Fibroblast of gingiva (primary cell): Measurements from ENCODE around the gene KCNJ12.
"Not testable (repeated sequence)": the region's sequence is repeated elsewhere in the genome, so short reads cannot be mapped to it uniquely, and the experiment has no call there.

Experiments
- DNase-seq: peaks from one replicate; pipeline ENCODE4 v3.0.0-alpha.2; 2011; ENCODE audit warnings: low read depth

KCNJ12 gene

GRCh38 chr17:21452377-21453143 is 76.4 kb downstream of the KCNJ12 start:
- DNase-seq: peak; percentile 70

DNA sequence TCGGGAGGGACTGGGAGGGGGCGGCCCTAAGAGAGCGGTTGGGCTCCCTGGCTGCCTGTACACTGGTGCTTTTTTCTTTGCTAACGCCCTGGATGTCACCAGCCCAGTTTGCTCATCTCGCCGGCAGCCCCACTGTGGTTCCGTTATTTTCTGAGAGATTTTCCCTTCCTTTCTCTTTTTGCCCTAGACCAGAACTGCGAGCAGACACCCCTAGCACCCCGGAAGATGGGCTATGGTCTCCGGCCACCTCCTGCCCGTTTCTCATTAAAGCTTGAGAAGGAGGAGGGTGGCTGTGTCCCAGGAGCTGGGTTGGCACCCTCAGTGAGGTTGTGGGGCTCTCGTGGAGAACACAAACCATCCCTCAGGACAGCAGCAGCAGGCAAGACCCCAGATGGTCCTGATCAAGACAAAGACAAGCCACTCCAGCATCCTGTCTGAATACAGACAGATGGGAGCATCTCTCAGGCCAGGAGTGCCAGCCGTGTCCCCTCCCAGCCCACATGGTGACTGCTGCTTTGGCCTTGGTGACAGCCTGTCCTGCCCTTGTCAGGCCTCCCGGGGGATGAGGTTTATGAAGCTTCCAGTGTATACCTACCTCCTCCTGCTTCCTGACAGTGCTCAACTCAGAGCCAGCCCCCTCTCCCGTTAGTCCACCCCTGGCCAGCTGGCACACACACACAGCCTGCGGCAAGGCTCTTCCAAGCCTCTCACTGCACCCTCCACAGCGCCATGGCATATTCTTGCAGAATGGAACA is 77.2 kb downstream of the KCNJ12 start:
- DNase-seq: no peak

DNA sequence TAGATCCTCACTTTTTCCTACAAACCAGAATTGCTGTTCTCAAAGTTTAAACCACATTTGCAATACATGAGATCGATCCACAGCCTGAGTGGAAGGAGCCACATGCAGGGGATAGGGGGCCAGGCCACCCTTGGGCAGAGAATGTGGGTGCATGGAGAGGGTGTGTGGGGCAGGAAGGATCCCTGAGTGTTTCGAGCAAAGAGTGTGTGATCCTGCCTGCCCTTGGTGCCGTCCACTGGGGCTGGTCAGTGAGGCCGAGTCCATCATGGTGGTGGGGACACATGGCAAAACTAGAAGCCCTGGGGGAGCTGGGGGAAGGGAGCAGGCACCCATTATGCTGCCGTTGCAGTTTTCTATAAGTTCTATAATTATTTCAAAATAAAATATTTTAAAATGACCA is 77.8 kb downstream of the KCNJ12 start:
- not testable (repeated sequence) for DNase-seq

- no peak for DNase-seq
These were observed 78.3 kb downstream of the KCNJ12 start for GRCh38 chr17:21454441-21454840.

- no peak for DNase-seq
These were observed 79.6 kb downstream of the KCNJ12 start for GRCh38 chr17:21455761-21456160.

DNA sequence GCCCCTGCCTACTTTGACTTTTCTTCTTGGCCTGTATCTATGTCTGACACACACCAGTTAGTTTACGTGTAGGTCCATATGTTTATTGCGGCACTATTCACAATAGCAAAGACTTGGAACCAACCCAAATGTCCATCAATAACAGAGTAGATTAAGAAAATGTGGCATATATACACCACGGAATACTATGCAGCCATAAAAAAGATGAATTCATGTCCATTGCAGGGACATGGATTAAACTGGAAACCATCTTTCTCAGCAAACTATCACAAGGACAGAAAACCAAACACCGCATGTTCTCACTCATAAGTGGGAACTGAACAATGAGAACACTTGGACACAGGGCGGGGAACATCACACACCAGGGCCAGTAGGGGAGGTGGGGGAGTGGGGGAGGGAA is 80.3 kb downstream of the KCNJ12 start:
- not testable (repeated sequence) for DNase-seq

- DNase-seq: peak; percentile 81
These were observed 81.2 kb downstream of the KCNJ12 start for GRCh38 chr17:21457051-21458026.

- no peak for DNase-seq
These were observed 81.9 kb downstream of the KCNJ12 start for GRCh38 chr17:21458054-21458453.

- DNase-seq: no peak
These were observed 83.4 kb downstream of the KCNJ12 start for GRCh38 chr17:21459536-21459935.

GRCh38 chr17:21460358-21460757 is 84.2 kb downstream of the KCNJ12 start:
- DNase-seq: peak; percentile 79

DNA sequence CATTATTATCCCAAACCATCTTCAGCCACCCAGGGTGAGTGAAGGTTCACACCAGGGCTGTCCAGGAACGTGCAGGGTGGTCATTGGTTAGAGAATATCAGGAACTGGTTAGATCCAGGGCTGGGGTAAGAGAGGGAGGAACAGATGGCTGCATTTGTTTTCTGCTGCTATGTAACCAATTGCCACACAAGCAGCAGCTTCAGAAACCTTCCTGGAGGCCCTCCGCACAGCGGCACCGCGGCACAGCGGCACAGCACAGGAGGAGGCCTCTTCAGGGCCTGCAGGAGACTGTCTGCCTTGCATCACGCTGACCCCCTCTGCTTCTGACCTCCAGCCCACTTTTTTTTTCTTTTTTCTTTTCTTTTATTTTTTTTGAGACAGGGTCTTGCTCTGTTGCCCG is 86.1 kb downstream of the KCNJ12 start:
- DNase-seq: no peak

DNA sequence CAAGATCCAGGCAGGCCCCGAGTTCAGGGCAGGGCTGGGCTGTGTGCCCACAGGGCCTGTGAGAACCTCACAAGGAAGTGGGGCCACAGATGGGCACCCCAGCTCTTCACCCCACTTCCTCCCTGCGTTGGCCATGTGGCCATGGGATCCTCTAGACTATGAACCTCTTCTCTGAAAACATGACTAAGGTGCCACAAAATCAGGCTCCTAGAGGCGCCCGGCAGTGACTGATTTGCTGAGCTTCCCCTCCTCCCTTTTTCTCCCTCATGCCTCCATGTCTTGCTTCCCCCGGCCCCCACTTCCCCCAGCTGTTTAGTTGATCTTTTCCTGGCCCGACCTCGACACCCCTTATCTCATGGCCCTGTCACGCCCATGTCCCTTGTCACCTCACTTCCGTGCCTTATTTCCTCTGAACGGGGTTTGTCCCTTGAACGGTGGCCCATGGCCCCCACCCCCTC is 87.1 kb downstream of the KCNJ12 start:
- no peak for DNase-seq

- DNase-seq: no peak
These were observed 87.7 kb downstream of the KCNJ12 start for GRCh38 chr17:21463779-21464407.

DNA sequence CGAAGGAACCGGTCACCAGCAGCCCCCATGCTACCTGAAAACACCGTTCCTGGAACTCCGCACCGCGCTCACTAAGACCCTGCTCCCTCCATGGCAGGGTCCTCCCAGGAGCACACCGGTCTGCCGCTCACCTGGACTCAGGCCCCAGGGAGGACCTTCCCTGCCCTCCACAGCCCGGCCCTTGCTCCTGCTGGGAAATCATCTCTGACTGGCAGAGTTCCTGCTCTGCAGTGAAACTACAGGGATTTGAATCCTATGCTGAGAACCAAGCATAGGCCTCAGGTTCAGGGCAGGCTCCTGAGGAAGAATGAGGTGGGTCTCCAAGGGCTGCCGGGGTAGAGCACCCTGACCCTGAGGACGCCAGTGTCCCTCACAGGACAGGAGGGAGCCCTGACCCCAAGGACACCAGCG is 88.5 kb downstream of the KCNJ12 start:
- no peak for DNase-seq

DNA sequence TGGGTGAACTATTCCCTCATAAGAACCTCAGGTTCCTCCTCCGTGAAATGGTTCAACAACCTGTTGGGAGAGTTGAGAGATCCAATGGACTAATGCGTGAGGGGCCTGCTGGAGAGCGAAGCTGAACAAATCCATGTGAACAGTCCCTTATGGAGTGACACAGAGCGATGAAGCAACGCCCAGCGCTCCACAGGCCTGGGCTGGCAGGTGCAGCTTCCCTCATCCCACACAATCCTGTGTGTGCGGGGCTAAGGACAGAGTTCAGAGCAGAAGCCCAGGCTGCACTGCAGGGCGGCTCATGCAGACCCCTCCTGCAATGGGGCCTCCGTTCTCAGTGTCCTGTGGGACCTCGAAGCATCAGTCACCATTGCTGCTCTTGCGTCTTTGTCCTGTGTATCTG is 90.4 kb downstream of the KCNJ12 start:
- no peak for DNase-seq

- no peak for DNase-seq
These were observed 91.0 kb downstream of the KCNJ12 start for GRCh38 chr17:21467196-21467595.

GRCh38 chr17:21467739-21468490 is 91.8 kb downstream of the KCNJ12 start:
- DNase-seq: no peak
